ENCODE results near the gene PSORS1C2. TPM values are rescaled to one million over a fixed set of nuclear protein-coding genes. Genes with fewer than 3 reads are reported as not detected.

The PSORS1C2 gene
- total RNA-seq, 1 donor, result not detected

GRCh38 chr6:31156641-31157040, 17.8 kb upstream of the PSORS1C2 start:
- DNase-seq (ENCODE audit: insufficient read length, low spot score, missing footprints), result no peak
- Histone ChIP-seq H4K20me1 (ENCODE audit: insufficient read depth, low read length) (no peaks in the 10 kb centered on the region), H3K4me2 (ENCODE audit: insufficient read depth, low read length) (no peak overlapping the region), H3K36me3 (ENCODE audit: insufficient read depth, low read length) (peaks cover 20% of the 10 kb centered on the region), H3K27me3 (ENCODE audit: insufficient read depth, low read length) (no peaks in the 10 kb centered on the region), H3K9me3 (ENCODE audit: low read depth, low read length) (no peaks in the 10 kb centered on the region), H3K4me1 (ENCODE audit: insufficient read depth, low read length) (peaks cover 14% of the 10 kb centered on the region), H3K27ac (ENCODE audit: low read depth, low read length) (no peak overlapping the region), H3K79me2 (ENCODE audit: insufficient read depth, low read length) (peaks cover 20% of the 10 kb centered on the region), H2AFZ (ENCODE audit: low read length) (no peak overlapping the region), H3K4me3 (ENCODE audit: insufficient read depth, low read length) (no peak overlapping the region)
- no peak for TF ChIP-seq CTCF (IDR thresholded peaks at IDR 0.05; ENCODE audit: extremely low read depth, low read depth, low read length)

GRCh38 chr6:31154436-31154835, 15.6 kb upstream of the PSORS1C2 start:
- no peak for TF ChIP-seq CTCF (IDR thresholded peaks at IDR 0.05; ENCODE audit: extremely low read depth, low read depth, low read length)
- no peak for DNase-seq (ENCODE audit: insufficient read length, low spot score, missing footprints)
- H3K27me3 ChIP-seq (ENCODE audit: insufficient read depth, low read length), result no peaks in the 10 kb centered on the region
- peaks cover 31% of the 10 kb centered on the region for H3K36me3 ChIP-seq (ENCODE audit: insufficient read depth, low read length)
- H3K79me2 ChIP-seq (ENCODE audit: insufficient read depth, low read length), result peaks cover 12% of the 10 kb centered on the region
- no peak overlapping the region for H2AFZ ChIP-seq (ENCODE audit: low read length)
- H3K27ac ChIP-seq (ENCODE audit: low read depth, low read length), result no peak overlapping the region
- no peaks in the 10 kb centered on the region for H3K9me3 ChIP-seq (ENCODE audit: low read depth, low read length)
- peaks cover 10% of the 10 kb centered on the region for H3K4me1 ChIP-seq (ENCODE audit: insufficient read depth, low read length)
- no peaks in the 10 kb centered on the region for H4K20me1 ChIP-seq (ENCODE audit: insufficient read depth, low read length)
- no peak overlapping the region for H3K4me3 ChIP-seq (ENCODE audit: insufficient read depth, low read length)
- no peak overlapping the region for H3K4me2 ChIP-seq (ENCODE audit: insufficient read depth, low read length)

- DNase-seq (ENCODE audit: insufficient read length, low spot score, missing footprints), result no peak
- H3K36me3 ChIP-seq (ENCODE audit: insufficient read depth, low read length), result peaks cover 32% of the 10 kb centered on the region
- no peaks in the 10 kb centered on the region for H3K9me3 ChIP-seq (ENCODE audit: low read depth, low read length)
- H3K27me3 ChIP-seq (ENCODE audit: insufficient read depth, low read length), result no peaks in the 10 kb centered on the region
- no peak for TF ChIP-seq CTCF (IDR thresholded peaks at IDR 0.05; ENCODE audit: extremely low read depth, low read depth, low read length)
- no peaks in the 10 kb centered on the region for H4K20me1 ChIP-seq (ENCODE audit: insufficient read depth, low read length)
- H3K27ac ChIP-seq (ENCODE audit: low read depth, low read length), result no peak overlapping the region
- H2AFZ ChIP-seq (ENCODE audit: low read length), result no peak overlapping the region
- no peak overlapping the region for H3K4me2 ChIP-seq (ENCODE audit: insufficient read depth, low read length)
- H3K79me2 ChIP-seq (ENCODE audit: insufficient read depth, low read length), result peaks cover 4% of the 10 kb centered on the region
- H3K4me3 ChIP-seq (ENCODE audit: insufficient read depth, low read length), result no peak overlapping the region
- H3K4me1 ChIP-seq (ENCODE audit: insufficient read depth, low read length), result peaks cover 4% of the 10 kb centered on the region
Measured at GRCh38 chr6:31152781-31153180, 13.9 kb upstream of the PSORS1C2 start.

- Histone ChIP-seq H3K79me2 (ENCODE audit: insufficient read depth, low read length) (no peaks in the 10 kb centered on the region), H3K4me2 (ENCODE audit: insufficient read depth, low read length) (no peak overlapping the region), H4K20me1 (ENCODE audit: insufficient read depth, low read length) (no peaks in the 10 kb centered on the region), H3K36me3 (ENCODE audit: insufficient read depth, low read length) (peaks cover 23% of the 10 kb centered on the region), H2AFZ (ENCODE audit: low read length) (no peak overlapping the region), H3K27me3 (ENCODE audit: insufficient read depth, low read length) (no peaks in the 10 kb centered on the region), H3K27ac (ENCODE audit: low read depth, low read length) (no peak overlapping the region), H3K4me3 (ENCODE audit: insufficient read depth, low read length) (no peak overlapping the region), H3K9me3 (ENCODE audit: low read depth, low read length) (no peaks in the 10 kb centered on the region), H3K4me1 (ENCODE audit: insufficient read depth, low read length) (no peaks in the 10 kb centered on the region)
- no peak for TF ChIP-seq CTCF (IDR thresholded peaks at IDR 0.05; ENCODE audit: extremely low read depth, low read depth, low read length)
- peak; percentile 18 for DNase-seq (ENCODE audit: insufficient read length, low spot score, missing footprints)
Measured at GRCh38 chr6:31149827-31150447, 11.1 kb upstream of the PSORS1C2 start.
